HG03571 (cell line): ENCODE results near the gene NAT16.
A peak's percentile ranks its signal among the peaks of the same experiment; 100 is the strongest.
"Not testable (repeated sequence)": the region's sequence is repeated elsewhere in the genome, so short reads cannot be mapped to it uniquely, and the experiment has no call there.

Source experiments
- ATAC-seq: cut with Tn5 transposase; IDR thresholded peaks from one replicate; pipeline ENCODE4 v1.9.1; 2021; ENCODE audit not compliant: unreplicated experiment

The NAT16 gene

DNA sequence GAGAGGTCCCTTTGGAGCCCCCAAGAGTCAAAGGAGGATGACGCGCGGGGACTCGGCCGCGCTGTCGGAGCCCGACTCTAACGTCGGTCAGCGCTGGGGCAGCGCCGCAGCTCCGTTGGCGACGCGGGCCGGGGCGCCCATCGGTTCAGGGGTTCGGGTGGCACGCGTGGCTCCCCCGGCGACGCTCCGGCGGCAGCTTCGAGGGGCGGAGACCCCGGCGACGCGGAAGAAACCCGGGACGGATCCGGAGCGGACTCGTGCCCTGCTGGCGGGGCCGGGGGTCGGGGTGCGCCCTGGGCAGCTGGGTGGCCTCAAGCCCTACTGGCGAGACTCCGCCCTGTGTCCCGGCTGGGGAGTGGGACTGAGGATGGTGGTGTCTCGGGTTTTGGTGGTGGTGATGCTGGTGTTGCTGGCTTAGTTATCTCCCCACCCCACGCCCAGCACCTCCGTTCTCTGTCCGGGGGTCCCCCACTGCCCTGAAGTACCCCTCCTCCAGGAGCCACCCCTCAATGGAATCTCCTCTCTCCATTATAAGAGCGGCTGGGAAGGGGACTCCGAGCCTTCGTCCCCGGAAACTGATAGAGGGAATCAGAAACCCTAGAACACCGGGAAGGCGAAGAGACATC is at the start of gene NAT16:
NAT16 (minus strand) TSS at position 164 of the 626 bp plus-strand sequence. CDS start 5,486 bp downstream, outside the sequence.
- no peak for ATAC-seq

DNA sequence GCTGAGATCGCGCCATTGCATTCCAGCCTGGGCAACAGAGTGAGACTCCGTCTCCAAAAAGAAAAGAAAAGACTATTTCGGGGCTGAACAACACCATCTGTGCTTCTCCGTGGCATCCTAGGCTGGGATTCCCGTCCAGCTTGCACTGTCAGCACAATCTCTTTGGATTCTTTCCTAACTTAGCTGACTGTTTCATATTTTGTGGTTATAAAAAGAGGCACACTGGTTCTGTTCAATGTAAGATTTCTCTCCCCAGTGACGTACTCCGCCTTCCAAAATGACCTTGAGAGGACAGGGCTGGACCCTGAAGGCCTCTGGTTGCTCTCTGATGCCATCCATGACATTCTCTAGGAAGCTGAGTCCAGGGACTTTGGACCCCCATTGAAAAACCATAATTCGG is 46.6 kb upstream of the NAT16 start:
- ATAC-seq: no peak

DNA sequence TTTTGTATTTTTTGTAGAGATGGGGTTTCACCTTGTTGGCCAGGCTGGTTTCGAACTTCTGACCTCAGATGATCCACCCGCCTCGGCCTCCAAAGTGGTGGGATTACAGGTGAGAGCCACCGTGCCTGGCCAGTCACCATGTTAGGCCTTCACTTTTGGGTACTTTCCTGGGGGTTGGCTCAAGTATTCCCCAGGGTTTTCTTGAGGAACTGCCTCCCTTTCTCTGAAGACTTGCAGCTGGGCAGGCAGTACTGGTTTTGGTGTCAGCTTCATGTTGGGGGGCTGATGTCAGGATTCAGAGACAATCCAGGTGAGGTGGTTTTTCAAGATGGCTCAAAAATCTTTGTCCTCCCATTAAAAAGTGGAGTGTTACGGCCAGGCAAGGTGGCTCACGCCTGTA is 45.6 kb upstream of the NAT16 start:
- ATAC-seq: no peak

DNA sequence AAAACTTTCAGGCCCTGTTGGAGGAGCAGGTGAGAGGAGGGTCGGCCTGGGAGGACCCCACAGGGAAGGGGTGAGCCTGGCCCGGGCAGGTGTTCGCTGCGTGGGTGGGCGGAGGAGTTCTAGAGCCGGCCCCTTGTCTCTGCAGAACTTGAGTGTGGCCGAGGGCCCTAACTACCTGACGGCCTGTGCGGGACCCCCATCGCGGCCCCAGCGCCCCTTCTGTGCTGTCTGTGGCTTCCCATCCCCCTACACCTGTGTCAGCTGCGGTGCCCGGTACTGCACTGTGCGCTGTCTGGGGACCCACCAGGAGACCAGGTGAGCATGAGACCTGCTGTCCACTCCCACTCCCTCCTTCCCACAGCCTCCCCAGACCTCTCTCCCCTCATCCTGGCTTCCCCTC is 43.4 kb upstream of the NAT16 start:
- no peak for ATAC-seq

DNA sequence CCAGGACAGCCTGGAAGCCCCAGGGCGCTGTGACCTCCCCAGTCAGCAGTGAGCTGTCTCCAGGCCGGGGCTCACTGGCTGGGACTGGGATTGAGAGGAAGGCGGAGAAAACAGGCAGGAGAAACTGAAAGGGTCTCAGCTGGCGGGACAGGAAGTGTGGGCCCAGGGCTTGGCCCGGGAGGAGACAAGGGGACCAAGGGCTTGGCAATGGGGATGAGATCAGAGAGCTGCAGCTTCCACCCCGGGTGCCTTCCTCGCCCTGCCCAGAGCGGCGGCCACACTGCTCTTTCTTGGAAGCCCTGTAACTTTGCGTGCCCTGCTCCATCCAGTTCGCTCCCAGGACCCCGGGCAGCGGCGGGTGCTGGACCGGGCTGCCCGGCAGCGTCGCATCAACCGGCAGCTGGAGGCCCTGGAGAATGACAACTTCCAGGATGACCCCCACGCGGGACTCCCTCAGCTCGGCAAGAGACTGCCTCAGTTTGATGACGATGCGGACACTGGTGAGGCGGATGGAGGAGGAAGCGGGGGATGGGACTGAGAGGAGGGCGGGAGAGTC is 42.3 kb upstream of the NAT16 start:
- ATAC-seq: no peak

DNA sequence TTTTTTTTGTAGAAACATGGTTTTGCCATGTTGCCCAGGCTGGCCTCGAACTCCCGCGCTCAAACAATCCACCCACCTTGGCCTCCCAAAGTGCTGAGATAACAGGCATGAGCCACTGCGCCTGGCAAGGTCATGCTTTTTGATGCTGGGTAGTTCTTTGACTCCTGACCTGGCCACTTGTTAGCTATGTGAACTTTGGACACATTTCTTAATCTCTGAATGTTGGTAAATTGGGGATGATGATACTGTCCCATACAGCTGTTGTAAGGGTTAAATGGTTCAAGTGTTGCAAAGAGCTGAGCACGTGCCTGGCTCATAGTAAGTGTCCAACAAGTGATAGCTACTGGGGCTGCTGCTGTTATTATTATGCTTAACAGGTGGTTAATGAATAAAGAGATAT is 40.2 kb upstream of the NAT16 start:
- ATAC-seq: no peak

DNA sequence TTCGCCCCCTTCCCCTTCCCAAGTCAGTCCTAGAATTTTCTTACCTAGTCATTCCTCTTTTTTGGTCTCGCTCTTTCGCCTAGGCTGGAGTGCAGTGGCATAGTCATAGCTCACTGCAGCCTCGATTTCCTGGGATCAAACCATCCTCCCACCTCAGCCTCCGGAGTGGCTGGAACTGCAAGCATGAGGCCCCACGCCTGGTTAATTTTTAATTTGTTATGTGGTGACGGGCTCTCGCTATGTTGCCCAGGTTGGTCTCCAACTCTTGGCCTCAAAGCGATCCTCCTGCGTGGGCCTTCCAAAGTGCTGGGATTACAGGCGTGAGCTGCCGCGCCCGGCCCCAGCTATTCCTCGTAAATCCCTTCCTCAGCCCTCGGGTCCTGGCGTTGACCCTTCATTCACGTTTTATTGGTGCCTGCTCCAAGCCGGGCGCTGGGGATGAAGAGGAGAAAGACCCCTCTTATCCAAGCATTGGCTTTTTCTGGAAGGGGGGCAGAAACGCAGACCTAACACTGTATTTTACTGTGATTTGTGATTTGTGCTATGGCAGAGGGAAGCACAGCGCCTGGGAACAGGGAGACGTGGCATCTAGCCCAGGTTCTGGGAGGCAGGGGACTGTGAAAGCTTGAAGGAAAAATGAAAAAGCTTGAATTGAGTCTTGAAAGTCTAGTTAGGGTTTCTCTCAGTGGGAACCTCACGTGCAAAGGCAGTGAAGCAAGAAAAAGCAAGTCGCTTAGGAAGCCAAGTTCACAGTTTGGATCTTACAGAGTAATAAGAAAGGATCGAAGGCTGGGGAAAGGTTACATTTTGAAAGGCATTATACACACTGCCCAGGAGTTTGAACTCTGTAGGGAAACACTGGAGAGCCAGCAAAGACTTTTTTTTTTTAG is 38.4 kb upstream of the NAT16 start:
- no peak for ATAC-seq

DNA sequence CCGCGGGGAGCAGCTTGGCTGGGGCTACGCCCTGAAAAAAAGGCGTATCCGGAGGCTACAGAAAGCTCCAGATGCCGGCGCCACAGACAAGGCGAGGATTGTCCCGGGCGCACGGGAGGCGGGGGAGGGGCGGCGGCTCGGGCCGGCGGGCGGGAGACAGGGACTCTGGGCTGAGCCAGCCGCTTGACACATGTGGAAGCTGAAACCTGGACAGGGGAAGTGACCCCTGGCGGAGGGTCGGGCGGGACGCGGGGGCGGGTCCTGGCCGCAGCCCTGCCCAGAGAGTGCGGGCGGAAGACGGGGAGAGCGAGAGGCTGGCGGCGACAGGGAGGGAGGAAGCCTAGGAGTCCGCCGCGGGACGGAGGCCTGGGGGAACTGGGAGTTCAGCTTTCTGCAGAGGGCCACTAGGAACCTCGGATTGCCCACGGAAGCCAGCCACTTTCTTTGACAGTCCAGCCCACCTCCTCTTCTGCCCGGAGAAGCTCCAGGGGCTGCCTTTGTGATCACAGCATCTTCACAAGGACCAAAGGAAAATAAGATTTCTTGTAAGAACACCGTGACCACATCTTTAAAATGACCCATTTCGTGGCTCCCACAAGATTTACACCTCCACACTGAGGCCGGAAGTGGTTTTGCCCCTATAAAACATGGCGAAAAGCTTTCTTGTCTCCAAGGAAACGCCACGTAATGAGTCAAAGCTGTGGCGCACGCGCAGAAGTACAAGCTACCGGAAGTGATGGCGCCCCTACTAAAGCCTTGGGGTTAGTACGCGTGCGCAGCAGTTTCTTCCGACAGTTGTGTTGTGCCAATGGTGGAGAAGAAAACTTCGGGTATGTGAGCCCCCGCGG is 37.5 kb upstream of the NAT16 start, which contains the start of the genes PLOD3 and ZNHIT1:
PLOD3 (minus strand) TSS at position 194 of the 848 bp plus-strand sequence. CDS start 307 bp downstream, outside the sequence.
ZNHIT1 (plus strand) TSS at position 778 of the 848 bp plus-strand sequence; CDS start at position 809, 31 bp downstream.
- ATAC-seq: peak; percentile 60

DNA sequence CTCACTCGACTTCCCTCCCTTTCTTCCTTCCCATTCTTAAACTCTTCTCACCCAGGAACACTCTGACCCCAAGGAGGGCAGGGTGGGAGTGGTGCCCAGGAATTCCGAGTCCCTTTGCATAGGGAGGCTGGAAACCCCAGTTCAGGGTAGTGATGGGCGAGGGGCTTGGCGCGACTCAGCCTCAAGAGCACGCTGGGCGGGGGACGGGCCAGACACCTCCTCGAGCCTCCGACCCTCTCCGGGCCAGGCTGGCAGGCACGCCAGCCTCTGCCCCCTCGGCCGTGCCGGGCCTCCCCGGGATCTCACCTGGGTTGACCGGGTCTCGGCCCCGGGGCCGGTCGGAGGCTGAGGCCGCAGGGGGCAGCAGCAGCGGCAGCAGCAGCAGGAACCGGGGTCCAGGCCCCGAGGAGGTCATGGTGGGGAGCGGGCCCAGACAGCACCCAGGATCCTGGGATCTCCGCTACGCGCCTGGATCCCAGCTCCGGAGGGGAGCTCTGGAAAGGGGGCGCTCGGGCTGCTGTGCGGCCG is 36.8 kb upstream of the NAT16 start:
- peak; percentile 20 for ATAC-seq

DNA sequence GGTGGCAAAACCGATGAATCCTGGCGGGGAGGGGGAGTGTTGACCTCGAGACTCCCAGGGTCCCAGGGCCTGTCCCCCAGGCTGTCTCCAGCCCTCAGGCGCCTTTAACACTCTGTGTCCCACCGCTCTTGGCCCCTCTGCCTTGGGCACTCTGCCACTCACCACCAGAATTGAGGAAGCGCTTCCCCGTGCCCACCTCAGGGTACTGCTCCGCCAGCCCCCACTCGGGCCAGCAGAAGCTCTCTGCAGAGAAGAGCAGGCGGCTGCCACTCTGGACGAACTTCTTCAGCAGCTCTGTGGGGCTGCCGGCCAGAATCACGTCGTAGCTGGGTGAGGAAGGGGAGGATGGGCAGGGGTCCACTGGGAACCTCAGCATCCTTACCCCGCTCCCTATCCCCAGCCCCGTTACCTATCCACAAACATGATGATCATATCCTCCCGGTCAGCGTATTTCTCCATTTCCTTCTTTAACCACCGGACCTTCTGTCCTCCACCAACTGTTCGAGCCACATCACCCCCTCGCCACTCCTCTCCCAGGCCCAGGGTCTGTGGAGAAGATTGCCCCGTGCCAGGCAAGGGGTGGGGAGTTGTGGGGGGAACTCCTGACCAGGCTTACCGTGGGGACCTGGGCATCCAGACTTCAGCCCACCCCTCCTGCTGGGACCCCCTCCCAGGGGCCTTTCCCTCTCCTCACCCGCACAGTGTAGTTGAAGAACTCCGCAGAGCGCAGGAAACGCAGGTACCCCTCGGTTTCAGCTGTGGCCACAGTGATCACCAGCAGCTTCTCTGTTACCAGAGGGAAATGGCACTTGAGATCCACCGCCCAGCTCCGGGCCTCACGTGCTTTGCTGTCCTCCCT is 36.1 kb upstream of the NAT16 start:
- no peak for ATAC-seq

DNA sequence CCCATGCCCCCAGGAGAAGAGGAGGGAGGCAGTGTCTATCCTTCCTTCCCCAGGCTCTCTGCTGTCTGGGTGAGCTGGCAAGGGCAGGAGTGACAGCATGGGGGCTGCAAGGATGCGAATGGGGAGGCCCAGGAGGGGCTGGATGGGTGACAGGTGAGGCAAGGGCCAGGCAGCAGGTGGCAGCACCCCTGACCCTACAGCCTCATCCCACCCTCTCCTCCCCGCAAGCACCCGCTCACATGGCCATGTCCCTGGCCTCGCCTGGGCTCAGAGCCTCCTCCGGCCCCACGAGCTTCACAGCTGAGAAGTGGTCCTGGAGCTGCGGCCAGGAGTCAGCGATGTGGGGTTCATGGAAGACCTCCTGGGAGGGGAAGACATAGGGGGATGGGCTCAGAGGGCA is 31.9 kb upstream of the NAT16 start:
- ATAC-seq: no peak

DNA sequence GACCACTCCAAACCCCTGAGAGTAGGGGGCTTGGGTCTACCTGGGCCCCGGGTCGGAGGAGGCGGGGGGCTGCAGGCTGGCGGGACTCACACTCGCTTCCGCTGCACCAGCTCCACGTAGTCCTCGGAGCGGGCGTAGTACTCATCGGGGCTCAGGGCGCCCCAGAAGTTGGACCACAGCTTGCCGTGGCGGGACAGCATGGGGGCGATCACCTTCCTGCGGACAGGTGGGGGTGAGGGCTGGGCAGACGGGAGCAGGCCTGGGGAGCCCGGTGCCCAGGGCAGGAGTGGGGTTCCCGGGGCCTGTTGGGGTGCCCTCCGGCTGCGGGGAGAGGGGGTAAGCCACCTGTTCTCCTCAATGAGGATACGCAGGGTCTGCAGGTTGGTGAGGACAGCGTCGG is 31.4 kb upstream of the NAT16 start:
- ATAC-seq: no peak

DNA sequence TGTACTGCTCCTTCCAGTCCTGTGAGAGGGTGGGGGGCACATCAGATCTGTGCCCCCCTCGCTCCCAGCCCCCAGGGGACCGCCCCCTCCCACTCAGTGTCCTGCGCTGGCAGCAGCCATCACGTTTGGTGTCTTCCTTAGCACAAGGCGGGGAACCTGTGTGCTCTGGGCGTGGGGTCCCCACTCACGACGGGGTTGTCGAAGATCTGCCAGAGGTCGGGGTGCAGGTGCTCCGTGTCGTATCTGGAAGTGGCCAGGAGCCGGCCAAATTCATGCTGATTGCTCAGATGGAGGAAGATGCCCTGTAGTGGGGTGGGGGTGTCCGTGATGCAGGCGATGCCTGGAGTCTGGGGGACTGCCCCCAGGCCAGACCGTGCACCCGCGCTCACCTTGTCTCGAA is 30.1 kb upstream of the NAT16 start:
- no peak for ATAC-seq

DNA sequence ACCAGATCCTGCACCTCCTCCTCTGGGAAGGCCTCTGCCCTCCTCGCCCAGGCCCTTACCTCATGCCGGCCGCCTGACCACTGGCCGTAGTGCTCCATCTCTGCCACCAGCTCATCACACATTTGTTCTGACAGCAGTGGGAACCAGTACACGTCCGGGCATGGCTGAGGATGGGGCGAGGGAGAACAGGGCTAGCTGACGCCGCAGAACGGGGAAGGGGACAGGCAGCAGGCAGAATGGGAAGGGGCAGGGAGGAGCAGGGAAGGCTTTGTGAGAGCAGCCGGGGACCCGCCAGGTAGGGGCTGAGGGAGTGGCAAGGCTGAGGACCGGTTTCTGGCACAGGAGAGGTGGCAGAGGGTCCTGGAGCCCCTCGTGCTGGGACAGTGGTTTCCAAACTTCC is 28.7 kb upstream of the NAT16 start:
- no peak for ATAC-seq

DNA sequence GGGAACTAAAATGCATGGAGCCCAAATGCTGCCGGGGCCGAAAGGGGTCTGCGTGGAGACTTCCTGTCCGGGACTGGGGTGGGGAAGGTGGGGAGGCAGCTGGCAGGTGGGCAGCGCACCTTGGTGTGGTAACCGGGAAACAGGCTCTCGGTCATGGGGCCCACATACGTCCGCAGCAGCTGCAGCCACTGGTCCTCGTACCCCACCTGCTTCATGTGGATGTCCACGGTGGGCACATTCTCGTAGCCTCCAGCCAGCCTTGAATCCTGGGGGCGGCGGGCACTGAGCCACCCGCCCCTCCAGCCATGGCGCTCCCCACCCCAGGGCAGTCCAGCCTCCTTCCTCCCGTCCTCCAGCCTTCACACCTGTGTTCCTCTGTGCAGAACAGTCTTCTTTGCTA is 27.4 kb upstream of the NAT16 start:
- ATAC-seq: no peak

DNA sequence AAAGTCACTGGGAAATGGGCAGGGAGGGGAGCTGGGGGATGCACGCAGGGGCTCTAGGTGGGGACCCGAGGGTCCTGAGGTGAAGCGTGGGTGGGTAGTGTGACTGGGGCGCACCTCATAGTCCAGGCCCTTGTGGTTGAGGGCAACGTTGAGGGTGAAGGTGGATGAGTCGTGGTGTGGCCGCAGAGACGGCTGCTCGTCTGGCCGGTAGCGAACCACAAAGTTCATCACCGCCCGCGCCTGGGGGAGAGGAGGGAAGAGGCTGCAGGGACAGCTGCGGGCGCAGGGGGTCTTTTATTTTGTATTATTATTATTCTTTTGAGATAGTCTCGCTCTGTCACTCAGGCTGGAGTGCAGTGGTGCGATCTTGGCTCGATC is 26.6 kb upstream of the NAT16 start:
- ATAC-seq: no peak

DNA sequence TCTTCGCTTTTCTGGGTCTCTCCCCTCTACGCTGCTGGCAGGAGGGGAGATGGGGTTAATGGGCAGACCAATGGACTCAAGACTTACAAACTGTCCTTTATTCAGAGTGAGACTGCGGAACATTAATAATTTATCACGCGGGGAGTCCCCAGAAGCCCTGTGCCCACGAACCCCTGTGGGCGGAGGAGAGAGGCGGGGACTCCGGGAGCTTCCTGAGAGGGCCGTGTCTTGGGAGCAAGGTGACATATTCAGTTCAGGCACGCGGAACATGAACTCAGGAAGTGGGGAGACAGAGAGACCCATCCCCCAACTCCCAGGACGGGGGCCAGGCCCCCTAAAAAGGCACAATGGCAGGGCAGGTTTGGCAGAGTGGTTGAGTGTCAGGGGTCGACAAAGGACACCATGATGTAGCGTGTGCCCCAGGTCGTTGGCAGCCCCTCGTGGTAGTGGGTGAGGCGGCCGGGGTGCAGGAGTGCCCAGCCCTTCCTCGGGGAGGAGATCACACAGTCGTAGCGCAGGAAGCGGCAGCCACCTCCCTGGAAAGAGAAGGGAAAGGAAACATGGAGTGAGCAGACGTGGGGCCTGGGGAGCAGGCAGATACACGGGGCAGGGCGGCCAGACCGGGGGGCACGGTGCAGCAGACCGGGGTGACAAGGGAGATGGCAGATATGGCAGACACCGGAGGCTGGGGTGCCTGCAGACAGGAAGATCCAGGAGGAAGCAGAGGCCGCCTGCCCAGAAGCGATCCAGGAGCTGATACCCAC is 26.0 kb upstream of the NAT16 start:
- ATAC-seq: no peak

DNA sequence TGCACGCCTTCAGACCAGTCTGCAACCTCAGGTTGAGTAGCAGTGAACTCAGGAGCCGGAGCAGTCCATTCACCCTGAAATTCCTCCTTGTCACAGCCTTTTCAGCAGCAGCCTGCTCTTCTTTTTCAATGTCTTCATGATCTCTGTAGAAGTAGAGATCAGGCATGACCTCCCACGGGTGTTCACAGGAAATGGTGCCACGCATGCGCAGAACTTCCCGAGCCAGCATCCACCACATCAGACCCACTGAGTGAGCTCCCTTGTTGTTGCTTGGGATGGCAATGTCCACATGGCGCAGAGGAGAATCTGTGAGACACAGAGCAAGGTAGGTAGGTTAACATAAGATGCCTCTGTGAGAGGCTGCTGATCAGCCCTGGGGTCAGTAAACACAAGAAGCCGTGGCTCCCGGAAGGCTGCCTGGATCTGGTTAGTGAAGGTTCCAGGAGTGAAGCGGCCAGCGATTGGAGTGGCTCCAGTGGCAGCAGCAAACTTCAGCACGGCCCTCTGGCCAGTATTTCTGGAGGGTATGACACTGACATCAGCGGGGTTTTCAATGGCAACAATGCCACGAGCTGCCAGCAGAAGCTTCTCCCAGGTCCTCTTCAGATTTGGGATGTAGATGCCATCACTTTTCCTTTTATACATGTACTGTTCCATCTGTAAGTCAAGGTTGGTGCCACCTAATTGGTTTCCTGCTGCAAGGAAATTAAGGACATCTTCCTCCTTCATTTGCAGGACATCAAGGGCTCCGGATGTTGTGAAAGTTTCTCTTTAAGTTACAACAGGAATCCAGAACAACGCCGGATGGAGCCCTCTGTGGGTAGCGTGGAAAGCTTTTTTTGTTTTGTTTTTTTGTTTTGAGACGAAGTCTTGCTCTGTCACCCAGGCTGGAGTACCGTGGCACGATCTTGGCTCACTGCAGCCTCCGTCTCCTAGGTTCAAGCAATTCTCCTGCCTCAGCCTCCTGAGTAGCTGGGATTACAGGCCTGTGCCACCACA is 23.9 kb upstream of the NAT16 start:
- ATAC-seq: not testable (repeated sequence)
